NCI-H748 (cell line): ENCODE results near the gene DLGAP1.
"Not testable (repeated sequence)": the region's sequence is repeated elsewhere in the genome, so short reads cannot be mapped to it uniquely, and the experiment has no call there.

Experiments used
- DNase-seq: peaks from one replicate; lab custom pipeline; 2025; ENCODE audit not compliant: unreplicated experiment; lab: John Stamatoyannopoulos, UW

Gene DLGAP1

DNA sequence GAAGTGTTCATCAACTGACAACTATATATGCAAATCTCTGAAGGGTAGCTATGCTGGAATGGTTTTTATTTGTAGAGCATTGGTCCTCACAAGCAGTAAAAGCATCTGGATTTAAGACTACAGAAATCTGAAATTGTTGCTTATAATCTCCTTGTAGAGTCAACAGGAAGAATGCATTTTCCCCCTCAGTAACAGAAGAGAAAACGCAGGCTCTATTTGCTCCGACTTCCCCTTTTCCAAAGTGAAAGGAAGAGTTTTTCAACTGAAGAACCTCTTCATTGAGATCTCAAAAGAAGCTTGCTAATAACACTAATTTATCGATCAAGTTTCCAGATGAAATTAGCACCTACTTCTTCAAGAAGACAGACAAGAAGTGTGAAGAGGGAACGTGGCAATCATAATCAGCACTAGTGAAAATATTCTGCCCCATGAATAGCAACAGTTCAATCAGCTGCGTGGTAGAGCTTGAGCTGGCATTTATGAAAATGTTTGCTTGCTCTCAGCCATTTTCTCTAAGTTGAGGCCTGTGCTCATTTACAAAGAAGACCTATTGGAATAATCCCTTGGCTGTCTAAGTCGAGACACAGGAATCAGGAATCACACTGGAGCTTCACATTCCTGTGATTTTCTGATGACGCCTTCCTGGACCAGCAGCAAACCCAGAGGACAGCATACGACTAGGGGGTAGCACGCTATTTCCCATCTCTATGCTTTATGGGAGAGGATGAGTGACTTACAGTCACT lies 961.4 kb downstream of the DLGAP1 start:
- no peak for DNase-seq

DNA sequence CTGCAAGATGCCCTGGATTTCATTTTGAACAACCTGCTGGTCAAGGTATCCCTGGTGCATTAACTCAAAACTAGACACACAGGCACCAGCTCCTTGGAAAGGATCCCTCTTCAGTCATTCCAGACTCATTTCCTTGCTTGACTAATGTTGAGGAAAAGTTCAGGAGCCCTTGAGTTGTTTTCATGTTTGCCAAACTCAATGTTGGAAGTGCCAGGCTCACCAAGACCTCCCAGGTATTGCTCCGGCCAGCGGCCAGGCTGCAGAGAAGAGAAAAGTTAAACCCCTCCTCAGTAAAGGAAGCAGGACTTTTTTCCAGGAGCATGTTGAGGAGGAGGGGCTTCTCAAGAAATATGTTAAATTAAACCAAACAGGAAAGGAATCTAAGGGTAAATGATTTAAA lies 962.4 kb downstream of the DLGAP1 start:
- DNase-seq, result no peak

- no peak for DNase-seq
These were observed 963.0 kb downstream of the DLGAP1 start for GRCh38 chr18:3491981-3492555.

DNA sequence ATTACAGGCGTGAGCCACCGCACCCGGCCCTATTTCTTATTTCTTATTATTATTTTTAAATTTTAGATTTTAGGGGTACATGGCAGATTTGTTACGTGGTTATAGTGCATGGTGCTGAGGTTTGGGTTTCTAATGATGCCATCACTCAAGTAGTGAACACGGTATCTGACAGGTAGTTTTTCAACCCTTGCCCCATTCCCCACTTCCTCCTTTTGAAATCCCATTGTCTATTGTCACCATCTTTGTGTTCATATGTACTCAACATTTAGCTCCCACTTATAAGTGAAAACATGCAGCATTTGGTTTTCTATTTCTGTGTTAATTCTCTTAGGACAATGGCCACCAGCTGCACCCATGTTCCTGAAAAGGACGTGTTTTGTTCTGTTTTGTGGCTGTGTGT lies 965.6 kb downstream of the DLGAP1 start:
- no peak for DNase-seq

GRCh38 chr18:3486512-3486911 lies 968.6 kb downstream of the DLGAP1 start:
- no peak for DNase-seq

GRCh38 chr18:3485153-3486149 lies 969.7 kb downstream of the DLGAP1 start:
- no peak for DNase-seq

DNA sequence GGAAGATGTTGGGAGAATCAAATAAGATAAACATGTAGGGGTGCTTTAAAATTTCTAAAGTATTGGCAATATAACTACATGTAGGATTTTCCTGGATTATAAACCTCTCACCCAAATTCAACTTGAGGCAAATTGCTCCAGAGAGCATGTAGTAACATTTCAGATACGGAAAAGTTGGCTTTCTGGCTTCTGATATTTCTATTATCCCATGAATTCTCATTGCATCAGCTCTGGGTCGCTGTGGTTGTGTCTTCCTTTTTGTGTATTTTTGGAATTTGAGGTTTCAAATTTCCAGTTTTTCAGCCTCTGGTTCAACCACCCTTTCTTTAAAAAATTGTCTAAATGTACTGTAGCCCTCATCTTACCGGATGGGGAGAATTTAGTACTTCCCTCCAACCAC lies 972.8 kb downstream of the DLGAP1 start:
- DNase-seq, result no peak

GRCh38 chr18:3481696-3482210 lies 973.4 kb downstream of the DLGAP1 start:
- DNase-seq, result peak; percentile 42

DNA sequence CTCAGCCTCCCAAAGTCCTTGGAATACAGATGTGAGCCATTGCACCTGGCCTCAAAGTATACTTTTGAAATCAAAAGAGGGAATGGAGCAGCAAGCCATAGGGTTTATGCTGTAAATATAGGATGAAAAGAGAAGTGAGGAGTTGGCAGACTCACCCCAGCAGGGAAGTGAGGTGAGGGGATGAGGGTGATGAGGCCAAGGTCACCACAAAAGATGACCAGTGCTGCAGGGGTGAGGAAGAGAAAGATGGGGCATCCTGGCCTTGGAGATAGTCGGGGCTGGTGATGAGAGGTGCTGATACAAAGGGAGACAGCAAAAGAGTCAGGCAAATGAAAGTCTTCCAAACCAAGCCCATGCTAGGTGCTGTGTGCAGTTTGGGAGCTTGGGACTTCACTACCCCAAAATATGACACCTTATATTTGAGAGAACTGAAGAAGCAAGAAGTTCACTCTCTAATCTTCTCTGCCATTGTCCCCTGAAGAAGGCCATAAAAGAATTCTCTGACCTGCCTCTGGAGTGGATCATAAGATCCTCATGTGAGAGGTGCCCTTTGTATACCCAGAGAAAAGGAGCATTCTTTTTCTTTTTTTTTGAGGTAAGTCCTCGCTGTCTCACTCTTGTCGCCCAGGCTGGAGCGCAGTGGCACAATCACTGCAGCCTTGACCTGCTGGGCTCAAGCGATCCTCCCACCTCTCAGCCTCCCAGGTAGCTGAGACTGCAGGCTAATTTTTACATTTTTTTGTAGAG lies 974.1 kb downstream of the DLGAP1 start:
- no peak for DNase-seq

DNA sequence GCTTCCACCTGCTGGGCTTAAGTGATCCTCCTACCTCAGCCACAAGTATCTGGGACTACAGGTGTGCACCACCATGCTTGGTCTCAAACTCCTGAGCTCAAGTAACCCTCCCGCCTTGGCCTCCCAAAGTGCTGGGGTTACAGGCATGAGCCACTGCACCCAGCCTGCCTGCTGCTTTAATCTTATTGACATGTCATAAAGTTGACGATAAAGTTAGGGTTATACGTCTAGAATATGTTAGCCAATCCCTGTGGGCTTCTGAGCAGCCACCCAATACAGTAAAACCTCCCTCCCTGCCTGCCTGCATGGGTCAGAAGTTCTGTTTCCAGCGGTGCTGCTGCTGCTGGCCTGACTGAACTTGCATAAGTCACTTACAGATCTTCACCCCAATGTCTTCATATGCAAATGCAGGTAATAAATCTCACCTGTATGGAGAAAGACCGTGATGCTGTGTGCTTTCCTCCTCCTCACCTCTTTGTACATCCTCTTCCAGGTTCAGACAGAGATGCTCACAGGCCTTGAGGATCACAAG lies 975.1 kb downstream of the DLGAP1 start:
- DNase-seq, result no peak

- DNase-seq, result no peak
These were observed 976.7 kb downstream of the DLGAP1 start for GRCh38 chr18:3478262-3478978.

DNA sequence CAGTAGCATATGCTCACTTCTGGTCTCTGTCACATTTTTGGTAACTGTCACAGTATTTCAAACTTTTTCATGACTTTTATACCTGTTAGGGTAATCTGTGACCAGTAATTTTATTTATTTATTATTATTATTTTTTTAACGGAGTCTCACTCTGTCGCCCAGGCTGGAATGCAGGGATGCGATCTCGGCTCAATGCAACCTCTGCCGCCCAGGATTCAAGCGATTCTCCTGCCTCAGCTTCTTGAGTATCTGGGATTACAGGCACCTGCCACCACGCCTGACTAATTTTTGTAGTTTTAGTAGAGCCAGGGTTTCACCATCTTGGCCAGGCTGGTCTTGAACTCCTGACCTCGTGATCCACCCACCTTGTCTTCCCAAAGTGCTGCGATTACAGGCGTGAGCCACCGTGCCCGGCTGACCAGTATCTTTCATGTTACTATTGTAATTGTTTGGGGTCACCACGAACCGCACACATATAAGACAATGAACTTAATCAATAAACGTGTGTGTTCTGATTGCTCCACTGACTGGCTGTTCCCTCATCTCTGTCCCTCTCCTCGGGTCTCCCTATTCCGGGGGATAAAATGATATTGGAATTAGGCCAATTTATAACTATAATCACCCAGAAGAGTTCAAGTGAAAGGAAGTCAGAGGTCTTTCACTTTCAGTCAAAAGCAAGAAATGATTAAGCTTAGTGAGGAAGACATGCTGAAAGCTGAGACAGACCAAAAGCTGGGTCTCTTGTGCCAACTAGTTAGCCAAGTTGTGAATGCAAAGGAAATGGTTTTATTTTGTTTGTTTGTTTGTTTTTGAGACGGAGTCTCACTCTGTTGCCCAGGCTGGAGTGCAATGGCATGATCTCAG lies 982.2 kb downstream of the DLGAP1 start:
- DNase-seq, result no peak

GRCh38 chr18:3472121-3472520 lies 983.0 kb downstream of the DLGAP1 start:
- not testable (repeated sequence) for DNase-seq

GRCh38 chr18:3471141-3471648 lies 983.9 kb downstream of the DLGAP1 start:
- DNase-seq, result no peak

- no peak for DNase-seq
These were observed 986.3 kb downstream of the DLGAP1 start for GRCh38 chr18:3468833-3469232.

GRCh38 chr18:3468066-3468705 lies 986.9 kb downstream of the DLGAP1 start:
- DNase-seq, result no peak

GRCh38 chr18:3466872-3467271 lies 988.2 kb downstream of the DLGAP1 start:
- no peak for DNase-seq

DNA sequence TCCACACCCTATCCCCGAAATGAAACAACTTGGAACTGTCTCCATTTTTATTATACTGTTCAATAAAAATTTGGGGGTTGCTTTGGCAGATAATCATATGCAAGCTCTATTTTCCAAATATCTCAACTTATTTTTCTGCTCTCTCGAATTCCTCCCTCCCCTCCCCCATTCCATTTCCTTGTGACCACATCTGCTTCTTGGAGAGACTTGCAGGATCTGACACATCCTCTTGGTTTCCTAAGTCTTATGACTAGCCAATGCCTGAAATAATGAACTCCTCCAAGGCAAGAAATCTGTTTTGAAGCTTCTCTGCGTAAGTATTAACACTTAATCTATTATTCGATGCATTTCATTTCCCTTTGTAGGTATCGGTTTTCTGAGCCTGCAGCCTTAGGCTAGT lies 989.1 kb downstream of the DLGAP1 start:
- DNase-seq, result no peak
